H1 (cell line): ENCODE measurements around the gene PLXNB3.

Experiments used
- CBX5 ChIP-seq: fragments of 300-800, 300-1000 bp; sonication (generic); IDR thresholded peaks from 2 replicates; pipeline ENCODE4 v1.7.1; 2016; ENCODE audit warnings: antibody characterized with exemption, low read length, low read depth
- CEBPB ChIP-seq: IDR thresholded peaks from 2 replicates; pipeline ENCODE4 v1.6.1; 2012; ENCODE audit warnings: low read depth, low read length
- EGR1 ChIP-seq: IDR thresholded peaks from 2 replicates; pipeline ENCODE4 v1.6.1; 2011; ENCODE audit warnings: low read depth, low read length, borderline replicate concordance
- EZH2 ChIP-seq: fragments of 200-600 bp; sonication (generic); IDR thresholded peaks from 2 replicates; pipeline ENCODE4 v1.7.1; 2012; ENCODE audit warnings: low read depth, mild to moderate bottlenecking, moderate library complexity, low read length, inconsistent platforms; ENCODE audit not compliant: severe bottlenecking
- GTF2F1 ChIP-seq: IDR thresholded peaks from 2 replicates; pipeline ENCODE4 v1.6.1; 2012; ENCODE audit warnings: low read depth, low read length, improper control_type of control experiment, borderline replicate concordance
- JUND ChIP-seq: IDR thresholded peaks from 2 replicates; pipeline ENCODE4 v1.6.1; 2011; ENCODE audit warnings: mild to moderate bottlenecking, improper control_type of control experiment, low read length
- KDM1A ChIP-seq: fragments of 200-600, 300-600 bp; sonication (generic); IDR thresholded peaks from 2 replicates; pipeline ENCODE4 v1.7.1; 2016; ENCODE audit warnings: mild to moderate bottlenecking, low read length, borderline replicate concordance
- POLR2A ChIP-seq, 2 experiments: IDR thresholded peaks; 1 replicate in 1 of 2; 2 replicates in 1 of 2; pipeline ENCODE4 v1.6.1; 2011; ENCODE audit warnings: low read depth in 2 of 2, low read length in 2 of 2, mild to moderate bottlenecking in 2 of 2; ENCODE audit errors: control extremely low read depth in 1 of 2
- RAD21 ChIP-seq, 2 experiments: IDR thresholded peaks in 1 of 2; conservative IDR thresholded peaks in 1 of 2; 2 replicates each; pipeline ENCODE4 v1.6.1; 2011; ENCODE audit warnings: low read depth in 2 of 2, low read length in 2 of 2, improper control_type of control experiment in 1 of 2, inconsistent platforms in 1 of 2, mild to moderate bottlenecking in 1 of 2, moderate library complexity in 1 of 2
- SIN3A ChIP-seq, 2 experiments: IDR thresholded peaks in 1 of 2; conservative IDR thresholded peaks in 1 of 2; 2 replicates each; pipeline ENCODE4 v1.6.1; 2011 to 2012; ENCODE audit warnings: low read length in 2 of 2, improper control_type of control experiment in 1 of 2, low read depth in 1 of 2, mild to moderate bottlenecking in 1 of 2
- TEAD4 ChIP-seq: IDR thresholded peaks from 2 replicates; pipeline ENCODE4 v1.6.1; 2012; ENCODE audit warnings: low read depth, low read length, inconsistent platforms, mixed read lengths
- YY1 ChIP-seq: IDR thresholded peaks from 2 replicates; pipeline ENCODE4 v1.6.1; 2011; ENCODE audit warnings: low read depth, mild to moderate bottlenecking, low read length
- TF ChIP-seq, protein P1 (sequence below), 3 experiments: IDR thresholded peaks; 1 replicate in 2 of 3; 2 replicates in 1 of 3; pipeline versions ENCODE4 v1.5.1 to v1.6.1; 2011; ENCODE audit warnings: low read length in 3 of 3, mild to moderate bottlenecking in 3 of 3, inconsistent platforms in 2 of 3, low read depth in 1 of 3, moderate library complexity in 1 of 3; ENCODE audit not compliant: insufficient read depth in 1 of 3; ENCODE audit errors: control extremely low read depth in 1 of 3

DNA sequence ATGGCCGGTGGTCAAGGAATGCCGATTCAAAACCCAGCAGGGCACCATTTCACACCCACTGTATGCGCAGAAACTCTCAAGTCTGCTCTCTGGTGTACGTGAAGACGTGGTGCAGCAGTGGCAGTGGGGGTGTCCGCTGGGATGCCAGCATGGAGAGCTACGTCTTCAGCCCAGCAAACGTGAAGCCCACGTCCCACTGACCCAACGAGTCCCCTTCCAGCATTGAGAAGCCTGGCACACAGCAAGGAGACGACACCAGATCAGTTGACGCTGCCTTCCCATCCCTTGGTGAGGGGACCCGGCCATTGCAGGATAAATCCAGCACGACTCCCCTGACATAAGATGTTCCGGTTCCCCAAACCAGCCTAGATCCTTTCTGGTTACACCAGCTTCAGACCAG is 2.2 kb upstream of the PLXNB3 start:
- TF ChIP-seq, protein P1, sequence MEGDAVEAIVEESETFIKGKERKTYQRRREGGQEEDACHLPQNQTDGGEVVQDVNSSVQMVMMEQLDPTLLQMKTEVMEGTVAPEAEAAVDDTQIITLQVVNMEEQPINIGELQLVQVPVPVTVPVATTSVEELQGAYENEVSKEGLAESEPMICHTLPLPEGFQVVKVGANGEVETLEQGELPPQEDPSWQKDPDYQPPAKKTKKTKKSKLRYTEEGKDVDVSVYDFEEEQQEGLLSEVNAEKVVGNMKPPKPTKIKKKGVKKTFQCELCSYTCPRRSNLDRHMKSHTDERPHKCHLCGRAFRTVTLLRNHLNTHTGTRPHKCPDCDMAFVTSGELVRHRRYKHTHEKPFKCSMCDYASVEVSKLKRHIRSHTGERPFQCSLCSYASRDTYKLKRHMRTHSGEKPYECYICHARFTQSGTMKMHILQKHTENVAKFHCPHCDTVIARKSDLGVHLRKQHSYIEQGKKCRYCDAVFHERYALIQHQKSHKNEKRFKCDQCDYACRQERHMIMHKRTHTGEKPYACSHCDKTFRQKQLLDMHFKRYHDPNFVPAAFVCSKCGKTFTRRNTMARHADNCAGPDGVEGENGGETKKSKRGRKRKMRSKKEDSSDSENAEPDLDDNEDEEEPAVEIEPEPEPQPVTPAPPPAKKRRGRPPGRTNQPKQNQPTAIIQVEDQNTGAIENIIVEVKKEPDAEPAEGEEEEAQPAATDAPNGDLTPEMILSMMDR (IDR thresholded peaks at IDR 0.05; ENCODE audit: control extremely low read depth in 1 of 3, insufficient read depth in 1 of 3, low read depth in 1 of 3, low read length in 3 of 3) = no peak
- TF ChIP-seq RAD21 (IDR thresholded peaks at IDR 0.05 in 1 of 2, conservative IDR thresholded peaks at IDR 0.05 in 1 of 2; ENCODE audit: low read depth in 2 of 2, low read length in 2 of 2) = no peak
- no peak for TF ChIP-seq YY1
- TF ChIP-seq GTF2F1 = no peak
- no peak for TF ChIP-seq POLR2A (IDR thresholded peaks at IDR 0.05; ENCODE audit: control extremely low read depth in 1 of 2, low read depth in 2 of 2, low read length in 2 of 2)
- no peak for TF ChIP-seq EGR1
- no peak for TF ChIP-seq CBX5
- no peak for TF ChIP-seq CEBPB
- TF ChIP-seq KDM1A = no peak
- no peak for TF ChIP-seq TEAD4
- TF ChIP-seq JUND = no peak
- TF ChIP-seq EZH2 = no peak
- TF ChIP-seq SIN3A (conservative IDR thresholded peaks at IDR 0.05 in 1 of 2, IDR thresholded peaks at IDR 0.05 in 1 of 2; ENCODE audit: low read depth in 1 of 2, low read length in 2 of 2) = no peak
